Measurements from ENCODE around the gene TVP23C.

The TVP23C gene

GRCh38 chr17:15462976-15463772, 100.1 kb downstream of the TVP23C start:
- no peak for DNase-seq

- DNase-seq = no peak
Observed at GRCh38 chr17:15457723-15458094, 105.6 kb downstream of the TVP23C start.

GRCh38 chr17:15456972-15457722, 106.1 kb downstream of the TVP23C start:
- no peak for DNase-seq

- DNase-seq = no peak
Observed at GRCh38 chr17:15456496-15456895, 106.8 kb downstream of the TVP23C start.

- DNase-seq = no peak
Observed at GRCh38 chr17:15454346-15454745, 108.9 kb downstream of the TVP23C start.

- DNase-seq = no peak
Observed at GRCh38 chr17:15453782-15454181, 109.5 kb downstream of the TVP23C start.

GRCh38 chr17:15453246-15453645, 110.0 kb downstream of the TVP23C start:
- DNase-seq = no peak

GRCh38 chr17:15452746-15453145, 110.5 kb downstream of the TVP23C start:
- DNase-seq = no peak
